Endodermal cell (in vitro differentiated cells): Measurements from ENCODE around the gene ITGB1. TPM values are rescaled to one million over a fixed set of nuclear protein-coding genes. Genes with fewer than 3 reads are reported as not detected.

Experiments
- DNase-seq: peaks from one replicate; pipeline ENCODE4 v3.0.0-alpha.2; 2017
- H3K27ac ChIP-seq: 2 replicates; pipeline ENCODE4 v1.5.1; 2013; ENCODE audit warnings: mild to moderate bottlenecking, low read depth, low read length, moderate library complexity
- H3K27me3 ChIP-seq: 2 replicates; pipeline ENCODE4 v1.6.1; 2013; ENCODE audit warnings: mild to moderate bottlenecking, low read length, moderate library complexity; ENCODE audit not compliant: insufficient read depth, control insufficient read depth, poor library complexity, severe bottlenecking
- H3K36me3 ChIP-seq: 2 replicates; pipeline ENCODE4 v1.7.0; 2013; ENCODE audit warnings: mild to moderate bottlenecking, low read length, moderate library complexity; ENCODE audit not compliant: control insufficient read depth, insufficient read depth
- H3K4me1 ChIP-seq: one replicate; pipeline ENCODE4 v1.7.0; 2013; ENCODE audit warnings: low read length; ENCODE audit not compliant: control insufficient read depth, insufficient read depth
- H3K4me3 ChIP-seq: 2 replicates; pipeline ENCODE4 v1.5.1; 2013; ENCODE audit warnings: mild to moderate bottlenecking, low read length, moderate library complexity
- H3K9ac ChIP-seq: 2 replicates; pipeline ENCODE4 v1.6.1; 2013; ENCODE audit warnings: mild to moderate bottlenecking, low read length, moderate library complexity; ENCODE audit not compliant: poor library complexity, severe bottlenecking; ENCODE audit errors: extremely low read depth
- H3K9me3 ChIP-seq: 2 replicates; pipeline ENCODE4 v1.6.1; 2013; ENCODE audit warnings: mild to moderate bottlenecking, low read length, moderate library complexity; ENCODE audit not compliant: control insufficient read depth
- H3K27ac Mint-ChIP-seq: 2 replicates; pipeline ENCODE4 v1.8.0; 2020; ENCODE audit warnings: mixed read lengths
- H3K27me3 Mint-ChIP-seq: 2 replicates; pipeline ENCODE4 v1.8.0; 2021; ENCODE audit warnings: mild to moderate bottlenecking, mixed read lengths; ENCODE audit not compliant: insufficient read depth
- H3K36me3 Mint-ChIP-seq: 2 replicates; pipeline ENCODE4 v1.8.0; 2020; ENCODE audit warnings: low read depth, mixed read lengths
- H3K4me1 Mint-ChIP-seq: 2 replicates; pipeline ENCODE4 v1.8.0; 2020; ENCODE audit warnings: mixed read lengths
- H3K4me3 Mint-ChIP-seq: 2 replicates; pipeline ENCODE4 v1.8.0; 2020; ENCODE audit warnings: mild to moderate bottlenecking, moderate library complexity, mixed read lengths
- H3K9me3 Mint-ChIP-seq: 2 replicates; pipeline ENCODE4 v1.8.0; 2020; ENCODE audit warnings: mild to moderate bottlenecking, mixed read lengths
- CTCF ChIP-seq: fragments of 200-600 bp; sonication (generic); conservative IDR thresholded peaks from 2 replicates; pipeline ENCODE4 v1.5.0; 2021; ENCODE audit warnings: antibody characterized with exemption, mild to moderate bottlenecking
- WGBS, 2 experiments: methylation state at CpG; one replicate each; pipeline versions ENCODE4 v1.1.5 to v1.1.7; 2013; ENCODE audit warnings: missing lambda C conversion rate in 2 of 2, mixed read lengths in 1 of 2; ENCODE audit not compliant: insufficient coverage in 1 of 2, insufficient read length in 1 of 2; 5-methylcytosine and 5-hydroxymethylcytosine counted together
- total RNA-seq, 2 donors: library from RNA; stranded (reverse); fragmentation: NEBNext Ultra II Directional in 1 of 2; extraction: Animal tissue kit (Norgen Biotek cat#: 25700) in 1 of 2; gene quantifications; 2 replicates in 1 of 2; 3 replicates in 1 of 2; pipeline ENCODE4 v1.2.1, GENCODE V29; 2021

ITGB1 gene
- total RNA-seq, 2 donors from 2014 or later, result 239 to 285 TPM

DNA sequence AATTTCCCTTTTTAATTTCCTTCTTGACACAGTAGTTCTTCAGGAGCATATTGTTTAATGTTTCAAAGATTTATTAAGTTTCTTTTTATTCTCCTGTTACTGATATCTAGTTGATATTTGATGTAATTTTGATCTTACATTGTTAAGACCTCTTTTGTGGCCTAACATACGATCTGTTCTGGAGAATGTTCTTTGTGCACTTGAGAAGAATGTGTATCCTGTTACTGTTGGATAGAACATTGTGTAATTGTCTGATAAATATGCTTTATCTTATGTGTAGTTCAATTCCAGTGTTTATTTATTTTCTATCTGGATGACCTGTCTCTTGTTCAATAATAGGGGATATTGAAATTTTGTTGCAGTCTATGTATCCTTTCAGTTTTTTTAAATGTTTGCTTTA lies 106.7 kb downstream of the ITGB1 start:
- Mint-ChIP-seq H3K4me3 (no peak overlapping the region), H3K4me1 (peaks cover 2% of the 10 kb centered on the region)
- WGBS, 2 experiments, result 0% methylated on average over 1 of the region's 1 CpG; no CpG with 5 or more reads in 1 of the 2 experiments

More for the DNA sequence above, 106.7 kb downstream of the ITGB1 start:
- Histone ChIP-seq H3K4me1 (no peaks in the 10 kb centered on the region), H3K27me3 (no peaks in the 10 kb centered on the region), H3K9me3 (no peaks in the 10 kb centered on the region), H3K4me3 (no peak overlapping the region), H3K9ac (no peak overlapping the region), H3K36me3 (no peaks in the 10 kb centered on the region), H3K27ac (no peak overlapping the region)
- Mint-ChIP-seq H3K27me3 (no peaks in the 10 kb centered on the region), H3K9me3 (no peaks in the 10 kb centered on the region), H3K27ac (no peak overlapping the region), H3K36me3 (no peaks in the 10 kb centered on the region)
- no peak for TF ChIP-seq CTCF
- no peak for DNase-seq
